GM12865 (cell line): ENCODE results near the gene PTPRN2.

Experiments
- DNase-seq: peaks from one replicate; pipeline ENCODE4 v3.0.0; 2010; ENCODE audit warnings: low read depth
- H3K4me3 ChIP-seq: 2 replicates; pipeline ENCODE4 v1.5.1; 2011; ENCODE audit warnings: mild to moderate bottlenecking, low read depth, low read length, control low read depth
- CTCF ChIP-seq: IDR thresholded peaks from 2 replicates; pipeline ENCODE4 v1.5.1; 2011; ENCODE audit warnings: low read length, control low read depth, low read depth, inconsistent platforms; ENCODE audit not compliant: insufficient read depth; ENCODE audit errors: missing control alignments

Gene PTPRN2

GRCh38 chr7:157590526-157590925 is 997.1 kb downstream of the PTPRN2 start:
- DNase-seq = no peak
- no peak overlapping the region for H3K4me3 ChIP-seq
- no peak for TF ChIP-seq CTCF

GRCh38 chr7:157589680-157590079 is 997.9 kb downstream of the PTPRN2 start:
- TF ChIP-seq CTCF = no peak
- no peak overlapping the region for H3K4me3 ChIP-seq
- no peak for DNase-seq

GRCh38 chr7:157587805-157588560 is 999.6 kb downstream of the PTPRN2 start:
- no peak for TF ChIP-seq CTCF
- DNase-seq = no peak
- no peak overlapping the region for H3K4me3 ChIP-seq

- TF ChIP-seq CTCF = no peak
- H3K4me3 ChIP-seq = no peak overlapping the region
- DNase-seq = no peak
Observed at GRCh38 chr7:157587051-157587804, 1000.4 kb downstream of the PTPRN2 start.

GRCh38 chr7:157586426-157586955 is 1001.1 kb downstream of the PTPRN2 start:
- TF ChIP-seq CTCF = no peak
- DNase-seq = no peak
- no peak overlapping the region for H3K4me3 ChIP-seq

- no peak for DNase-seq
- no peak for TF ChIP-seq CTCF
- no peak overlapping the region for H3K4me3 ChIP-seq
Observed at GRCh38 chr7:157585113-157585861, 1002.3 kb downstream of the PTPRN2 start.
